ENCODE results near the gene USP5.

DNA sequence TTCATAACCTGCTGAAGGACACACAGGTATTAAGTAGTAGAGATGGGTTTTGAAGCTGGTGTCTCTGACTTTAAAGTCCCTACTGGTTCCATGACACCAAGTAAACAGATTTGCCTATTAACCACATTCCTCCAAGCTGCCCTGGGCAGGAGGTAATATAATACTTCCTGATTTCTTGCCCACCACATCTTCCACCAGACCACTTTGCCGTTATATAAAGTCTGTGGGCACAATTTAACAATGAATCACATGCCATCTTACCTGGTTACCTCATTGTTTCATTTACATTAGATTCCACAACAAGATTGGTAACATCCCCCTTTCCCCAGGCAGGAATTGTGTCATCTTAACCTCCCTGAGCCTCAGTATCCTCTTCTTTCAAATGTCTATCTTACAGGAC, 51.8 kb downstream of the USP5 start:
- no peak for TF ChIP-seq POLR2A (IDR thresholded peaks at IDR 0.05)
- TF ChIP-seq, protein P1, sequence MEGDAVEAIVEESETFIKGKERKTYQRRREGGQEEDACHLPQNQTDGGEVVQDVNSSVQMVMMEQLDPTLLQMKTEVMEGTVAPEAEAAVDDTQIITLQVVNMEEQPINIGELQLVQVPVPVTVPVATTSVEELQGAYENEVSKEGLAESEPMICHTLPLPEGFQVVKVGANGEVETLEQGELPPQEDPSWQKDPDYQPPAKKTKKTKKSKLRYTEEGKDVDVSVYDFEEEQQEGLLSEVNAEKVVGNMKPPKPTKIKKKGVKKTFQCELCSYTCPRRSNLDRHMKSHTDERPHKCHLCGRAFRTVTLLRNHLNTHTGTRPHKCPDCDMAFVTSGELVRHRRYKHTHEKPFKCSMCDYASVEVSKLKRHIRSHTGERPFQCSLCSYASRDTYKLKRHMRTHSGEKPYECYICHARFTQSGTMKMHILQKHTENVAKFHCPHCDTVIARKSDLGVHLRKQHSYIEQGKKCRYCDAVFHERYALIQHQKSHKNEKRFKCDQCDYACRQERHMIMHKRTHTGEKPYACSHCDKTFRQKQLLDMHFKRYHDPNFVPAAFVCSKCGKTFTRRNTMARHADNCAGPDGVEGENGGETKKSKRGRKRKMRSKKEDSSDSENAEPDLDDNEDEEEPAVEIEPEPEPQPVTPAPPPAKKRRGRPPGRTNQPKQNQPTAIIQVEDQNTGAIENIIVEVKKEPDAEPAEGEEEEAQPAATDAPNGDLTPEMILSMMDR (IDR thresholded peaks at IDR 0.05), result no peak

Measured in esophagus squamous epithelium (tissue), 4 donors.